Skin epidermis (tissue), 12 donors: ENCODE results near the gene PRF1.

ENCODE experiments used
- H3K27ac ChIP-seq, 21 experiments: fragments of 200-600 bp; sonication (generic) in 11 of 21; one replicate each; pipeline ENCODE4 v1.5.0; 2020; ENCODE audit warnings: mild to moderate bottlenecking in 3 of 21, inconsistent platforms in 2 of 21, moderate library complexity in 2 of 21
- H3K4me3 ChIP-seq, 7 experiments: fragments of 200-600 bp; sonication (generic) in 2 of 7; one replicate each; pipeline ENCODE4 v1.5.0; 2020; ENCODE audit warnings: inconsistent platforms in 2 of 7, mild to moderate bottlenecking in 2 of 7, moderate library complexity in 1 of 7

The PRF1 gene

GRCh38 chr10:70565556-70566514 lies 36.7 kb downstream of the PRF1 start:
- no peak overlapping the region for H3K4me3 ChIP-seq
- no peak overlapping the region for H3K27ac ChIP-seq

- Histone ChIP-seq H3K27ac (no peak overlapping the region), H3K4me3 (no peak overlapping the region)
These were observed 37.6 kb downstream of the PRF1 start for GRCh38 chr10:70564901-70565351.

- Histone ChIP-seq H3K27ac (no peak overlapping the region), H3K4me3 (no peak overlapping the region)
These were observed 38.3 kb downstream of the PRF1 start for GRCh38 chr10:70564113-70564725.

GRCh38 chr10:70563230-70563629 lies 39.3 kb downstream of the PRF1 start:
- Histone ChIP-seq H3K27ac (no peak overlapping the region), H3K4me3 (no peak overlapping the region)

GRCh38 chr10:70562036-70562755 lies 40.3 kb downstream of the PRF1 start:
- Histone ChIP-seq H3K27ac (no peak overlapping the region), H3K4me3 (no peak overlapping the region)

- H3K4me3 ChIP-seq = no peak overlapping the region
- H3K27ac ChIP-seq = peak overlapping the region in 1 of 21 experiments; percentile 27
These were observed 41.0 kb downstream of the PRF1 start for GRCh38 chr10:70561558-70561957.

GRCh38 chr10:70561070-70561469 lies 41.5 kb downstream of the PRF1 start:
- Histone ChIP-seq H3K4me3 (no peak overlapping the region), H3K27ac (peak overlapping the region in 1 of 21 experiments; percentile 27)

GRCh38 chr10:70560511-70560941 lies 42.0 kb downstream of the PRF1 start:
- Histone ChIP-seq H3K4me3 (no peak overlapping the region), H3K27ac (no peak overlapping the region)

GRCh38 chr10:70559861-70560260 lies 42.7 kb downstream of the PRF1 start:
- H3K4me3 ChIP-seq = no peak overlapping the region
- peak overlapping the region in 1 of 21 experiments; percentile 16 for H3K27ac ChIP-seq

- peak overlapping the region in 3 of 21 experiments; percentile 16 to 58 (median 43) for H3K27ac ChIP-seq
- peak overlapping the region in 1 of 7 experiments; percentile 14 for H3K4me3 ChIP-seq
These were observed 43.4 kb downstream of the PRF1 start for GRCh38 chr10:70558871-70559810.

- Histone ChIP-seq H3K27ac (no peak overlapping the region), H3K4me3 (no peak overlapping the region)
These were observed 44.2 kb downstream of the PRF1 start for GRCh38 chr10:70558295-70558694.

GRCh38 chr10:70557876-70558275 lies 44.7 kb downstream of the PRF1 start:
- Histone ChIP-seq H3K4me3 (no peak overlapping the region), H3K27ac (no peak overlapping the region)

GRCh38 chr10:70557086-70557845 lies 45.3 kb downstream of the PRF1 start:
- Histone ChIP-seq H3K27ac (no peak overlapping the region), H3K4me3 (no peak overlapping the region)

- H3K4me3 ChIP-seq = no peak overlapping the region
These were observed 47.2 kb downstream of the PRF1 start for GRCh38 chr10:70555371-70555770.

GRCh38 chr10:70552586-70552985 lies 50.0 kb downstream of the PRF1 start:
- Histone ChIP-seq H3K4me3 (no peak overlapping the region), H3K27ac (peak overlapping the region in 3 of 21 experiments; percentile 42 to 56 (median 44))

More at GRCh38 chr10:70555371-70555770, 47.2 kb downstream of the PRF1 start:
- no peak overlapping the region for H3K27ac ChIP-seq

GRCh38 chr10:70551971-70552422 lies 50.5 kb downstream of the PRF1 start:
- H3K4me3 ChIP-seq = no peak overlapping the region
- peak overlapping the region in 2 of 21 experiments; percentile 22 to 36 for H3K27ac ChIP-seq

GRCh38 chr10:70551466-70551865 lies 51.1 kb downstream of the PRF1 start:
- H3K4me3 ChIP-seq = no peak overlapping the region
- peak overlapping the region in 1 of 21 experiments; percentile 36 for H3K27ac ChIP-seq

- no peak overlapping the region for H3K4me3 ChIP-seq
- no peak overlapping the region for H3K27ac ChIP-seq
These were observed 52.1 kb downstream of the PRF1 start for GRCh38 chr10:70550459-70550858.
